ENCODE results near the gene NEK1.

Gene NEK1

GRCh38 chr4:169417629-169418282 is 194.6 kb downstream of the NEK1 start:
- no peak for DNase-seq

DNA sequence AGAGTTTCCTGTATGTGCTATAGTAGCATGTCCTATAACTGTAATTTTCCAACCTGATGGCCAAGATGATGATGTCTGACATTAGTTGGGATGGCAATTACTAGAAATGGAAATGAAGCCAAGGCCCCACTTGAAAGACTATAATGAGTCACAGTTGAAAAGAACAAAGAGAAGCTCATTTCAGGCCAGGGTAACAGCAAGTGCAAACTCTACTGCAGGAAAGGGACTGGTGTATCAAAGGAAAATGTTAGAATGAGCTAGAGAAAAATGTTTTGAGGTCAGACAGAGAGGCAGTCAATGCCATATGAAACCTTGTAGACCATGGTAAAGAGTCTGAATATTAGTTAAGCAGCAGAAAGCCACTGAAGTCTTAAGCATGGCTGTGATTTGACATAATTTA is 195.4 kb downstream of the NEK1 start:
- DNase-seq, result peak; percentile 40

DNA sequence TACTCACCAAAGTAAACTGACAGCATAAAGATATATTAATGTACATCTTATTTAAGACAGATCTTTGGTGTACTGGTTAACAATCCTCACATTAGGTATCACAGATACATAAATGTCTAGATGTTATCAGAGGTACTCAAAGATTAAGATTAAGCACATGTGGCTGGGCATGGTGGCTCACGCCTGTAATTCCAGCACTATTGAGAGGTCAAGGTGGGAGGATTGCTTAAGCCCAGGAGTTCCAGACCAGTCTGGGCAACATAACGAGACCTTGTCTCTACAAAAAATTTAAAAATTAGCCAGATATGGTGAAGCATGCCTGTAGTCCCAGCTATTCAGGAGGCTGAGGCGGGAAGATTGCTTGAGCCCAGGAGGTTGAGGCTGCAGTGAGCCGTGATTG is 195.9 kb downstream of the NEK1 start:
- no peak for DNase-seq

GRCh38 chr4:169414913-169415312 is 197.5 kb downstream of the NEK1 start:
- no peak for DNase-seq

DNA sequence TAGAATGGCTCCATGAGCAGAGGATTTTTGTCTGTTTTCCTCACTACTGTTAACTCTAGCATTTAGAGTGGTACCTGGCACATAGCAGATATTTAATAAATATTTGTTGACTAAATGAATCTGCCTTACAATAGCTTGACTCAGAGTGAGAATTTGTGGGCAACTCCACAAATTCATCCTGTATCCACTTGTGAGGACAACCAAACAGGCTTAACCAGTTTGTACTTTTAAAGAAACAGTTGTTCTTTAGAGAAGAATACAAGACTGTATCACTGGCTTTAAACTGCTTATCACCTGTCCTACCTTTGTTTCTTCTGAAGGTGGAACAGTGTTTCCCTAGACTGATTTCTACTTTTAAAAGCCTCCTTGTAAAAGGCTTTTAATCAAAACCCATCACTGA is 200.3 kb downstream of the NEK1 start:
- no peak for DNase-seq

GRCh38 chr4:169410839-169411770 is 201.3 kb downstream of the NEK1 start:
- peak; percentile 30 for DNase-seq

DNA sequence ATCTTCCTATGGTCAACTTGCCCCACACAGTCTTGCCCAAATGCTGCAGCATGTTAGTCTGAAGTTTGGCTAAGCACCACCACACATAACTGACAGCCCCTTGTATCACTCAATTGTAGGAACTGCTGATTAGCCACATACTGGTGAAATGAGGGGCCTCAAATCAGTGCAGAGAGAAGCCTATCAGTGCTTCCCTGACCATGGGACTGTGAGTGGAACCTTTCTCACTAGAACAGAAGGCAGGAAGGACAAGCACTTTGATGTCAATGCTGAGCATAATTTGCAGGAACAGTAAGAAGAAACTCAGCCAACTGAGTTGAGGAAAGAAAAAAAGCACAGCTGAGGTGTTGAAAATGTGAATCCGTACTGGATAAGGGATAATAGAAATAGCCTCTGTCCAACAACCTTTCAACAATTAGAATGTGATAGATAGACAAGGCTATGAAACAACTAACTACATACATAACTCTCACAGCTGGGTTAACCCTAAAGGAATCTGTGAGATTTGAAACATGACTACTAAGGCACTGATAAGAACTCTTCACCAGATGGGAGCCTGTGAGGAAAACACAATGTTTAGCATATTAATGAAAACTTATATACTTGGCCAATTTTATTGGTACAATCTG is 205.1 kb downstream of the NEK1 start:
- no peak for DNase-seq

DNA sequence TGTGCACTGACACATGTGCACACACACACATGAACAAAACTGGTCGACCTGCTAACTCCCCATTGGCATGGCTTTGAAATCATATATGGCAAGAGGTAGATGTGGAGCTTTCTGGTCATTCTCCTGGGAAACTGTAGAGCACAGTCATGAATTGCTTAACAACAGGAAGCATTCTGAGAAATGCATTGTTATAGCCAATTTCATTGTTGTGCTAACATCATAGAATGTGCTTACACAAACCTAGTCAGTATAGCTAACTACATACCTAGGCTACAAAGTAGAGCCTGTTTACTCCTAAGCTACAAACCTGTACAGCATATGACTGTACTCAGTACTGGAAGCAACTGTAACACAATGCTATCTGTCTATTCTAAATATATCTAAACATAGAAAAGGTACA is 207.4 kb downstream of the NEK1 start:
- DNase-seq, result no peak

GRCh38 chr4:169400832-169401231 is 211.6 kb downstream of the NEK1 start:
- no peak for DNase-seq

GRCh38 chr4:169399976-169400767 is 212.2 kb downstream of the NEK1 start:
- DNase-seq, result no peak

DNA sequence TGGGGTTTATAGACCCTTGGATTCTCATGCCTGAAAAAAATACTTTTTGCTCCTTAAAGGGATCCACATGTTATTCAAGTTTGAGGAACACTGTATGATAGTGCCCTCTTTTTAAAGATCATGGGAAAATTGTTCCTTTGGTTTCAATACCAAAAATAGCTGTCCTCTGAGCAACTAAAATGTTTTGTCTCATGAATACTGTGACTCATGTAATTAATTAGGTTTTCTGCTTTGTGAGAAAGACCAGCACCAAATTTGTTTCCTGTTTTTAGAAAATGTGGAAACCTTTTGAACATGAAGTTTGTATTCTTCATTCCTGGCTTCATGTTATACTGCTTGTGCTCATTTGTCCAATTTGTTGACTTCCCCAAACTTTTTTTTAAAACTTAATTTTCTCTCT is 214.1 kb downstream of the NEK1 start:
- no peak for DNase-seq

DNA sequence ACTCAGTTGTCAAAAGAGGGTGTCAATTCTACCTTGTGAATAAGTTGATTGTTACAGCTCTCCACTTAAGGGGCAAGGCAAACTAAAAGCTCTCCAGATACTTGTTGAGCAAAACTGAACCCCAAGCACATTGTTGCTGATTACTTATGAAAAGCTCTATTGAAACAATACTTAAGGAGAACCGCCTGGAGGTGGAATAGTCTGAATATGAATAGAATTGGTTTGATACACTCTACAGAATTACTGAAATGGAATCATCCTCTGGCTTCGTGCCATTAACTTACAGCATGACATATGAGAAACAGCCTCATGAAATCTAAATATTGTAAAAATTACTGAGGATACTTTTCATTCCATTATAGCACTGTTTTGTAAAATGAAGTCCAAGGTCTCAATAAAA is 214.6 kb downstream of the NEK1 start:
- DNase-seq, result no peak

DNA sequence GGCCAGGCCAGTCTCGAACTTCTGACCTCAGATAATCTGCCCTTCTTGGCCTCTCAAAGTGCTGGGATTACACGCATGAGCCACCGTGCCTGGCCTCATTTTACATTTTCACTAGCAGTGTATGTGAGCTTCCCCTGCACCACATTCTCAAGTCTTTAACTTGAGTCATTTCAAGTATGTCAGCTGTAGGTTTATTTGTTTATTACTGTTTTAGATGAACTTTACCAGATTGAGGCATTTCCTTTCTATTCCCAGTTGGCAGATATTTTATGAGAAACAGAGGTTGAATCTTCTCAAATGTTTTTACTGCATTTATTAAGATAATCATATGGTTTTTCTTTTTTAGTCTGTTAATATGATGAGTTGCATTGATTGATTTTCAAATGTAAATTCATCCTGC is 227.0 kb downstream of the NEK1 start:
- DNase-seq, result no peak

- no peak for DNase-seq
Observed at GRCh38 chr4:169384779-169385178, 227.6 kb downstream of the NEK1 start.

- no peak for DNase-seq
Observed at GRCh38 chr4:169383724-169384123, 228.7 kb downstream of the NEK1 start.

DNA sequence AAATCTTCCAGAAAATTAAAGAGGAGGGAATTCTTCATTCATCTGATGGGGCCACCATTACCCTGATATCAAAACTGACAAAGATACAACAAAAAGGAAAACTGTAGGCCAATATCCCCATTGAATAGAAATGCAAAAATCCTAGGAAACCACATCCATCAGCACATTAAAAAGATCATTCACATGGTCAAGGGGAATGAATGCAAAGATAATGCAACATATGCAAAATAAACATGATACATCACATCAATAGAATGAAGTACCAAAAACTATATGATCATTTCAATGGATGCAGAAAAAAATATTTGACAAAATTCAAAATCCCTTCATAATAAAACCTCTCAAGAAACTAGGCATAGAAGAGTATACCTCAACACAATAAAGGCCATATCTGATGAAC is 232.7 kb downstream of the NEK1 start:
- no peak for DNase-seq

DNA sequence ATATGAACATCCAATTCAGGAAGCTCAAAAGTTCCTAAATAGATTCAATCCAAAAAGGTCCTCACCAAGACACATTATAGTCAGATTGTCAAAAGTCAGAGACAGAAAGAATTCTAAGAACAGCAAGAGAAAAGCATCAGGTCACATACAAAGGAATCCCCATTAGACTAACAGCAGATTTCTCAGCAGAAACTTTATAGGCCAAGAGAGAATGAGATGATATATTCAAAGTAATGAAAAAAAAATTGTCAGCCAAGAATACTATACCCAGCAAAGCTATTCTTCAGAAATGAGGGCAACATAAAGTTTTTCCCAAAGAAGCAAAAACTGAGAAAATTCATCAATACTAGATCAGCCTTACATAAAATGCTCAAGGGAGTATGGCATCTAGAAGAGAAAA is 235.0 kb downstream of the NEK1 start:
- DNase-seq, result no peak

GRCh38 chr4:169376421-169376820 is 236.0 kb downstream of the NEK1 start:
- no peak for DNase-seq

GRCh38 chr4:169372791-169373190 is 239.6 kb downstream of the NEK1 start:
- DNase-seq, result no peak

DNA sequence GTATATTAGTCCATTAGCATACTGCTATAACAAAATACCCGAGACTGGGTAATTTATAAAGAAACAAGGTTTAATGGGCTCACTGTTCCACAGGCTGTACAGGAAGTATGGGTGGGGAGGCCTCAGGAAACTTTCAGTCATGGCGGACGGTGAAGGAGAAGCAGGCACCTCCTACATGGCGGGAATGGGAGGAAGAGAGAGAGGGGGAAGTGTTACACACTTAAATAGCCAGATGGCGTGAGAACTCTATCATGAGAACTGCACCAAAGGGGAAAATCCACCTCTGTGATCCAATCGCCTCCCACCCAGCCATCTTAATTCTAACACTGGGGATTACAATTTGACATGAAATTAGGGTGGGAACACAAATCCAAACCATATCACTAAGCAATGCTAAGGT is 242.7 kb downstream of the NEK1 start:
- DNase-seq, result no peak

GRCh38 chr4:169367826-169368225 is 244.6 kb downstream of the NEK1 start:
- DNase-seq, result no peak

GRCh38 chr4:169366821-169367220 is 245.6 kb downstream of the NEK1 start:
- DNase-seq, result no peak

GRCh38 chr4:169362607-169363006 is 249.8 kb downstream of the NEK1 start:
- no peak for DNase-seq
